Spleen (tissue), 11 donors: ENCODE results near the gene PDGFRB. TPM values are rescaled to one million over a fixed set of nuclear protein-coding genes. Genes with fewer than 3 reads are reported as not detected.

Experiments
- DNase-seq: peaks from one replicate; pipeline ENCODE4 v3.0.0-alpha.2; 2020
- H3K27ac ChIP-seq, 8 donors: fragments of 200-600 bp; sonication (generic) in 7 of 8; 1 replicate in 4 of 8; 2 replicates in 4 of 8; pipeline versions ENCODE4 v1.5.0 to v1.8.0; 2016 to 2021; ENCODE audit warnings: inconsistent platforms in 4 of 8, mild to moderate bottlenecking in 4 of 8, moderate library complexity in 1 of 8
- H3K27me3 ChIP-seq, 7 donors: fragments of 200-600 bp; sonication (generic) in 6 of 7; replicated peaks in 1 of 7; 1 replicate in 4 of 7; 2 replicates in 3 of 7; pipeline versions ENCODE4 v1.5.0 to v1.8.0; 2016 to 2021; ENCODE audit warnings: inconsistent platforms in 3 of 7, mild to moderate bottlenecking in 1 of 7
- H3K36me3 ChIP-seq, 6 donors: fragments of 200-600 bp; sonication (generic) in 5 of 6; 1 replicate in 4 of 6; 2 replicates in 2 of 6; pipeline versions ENCODE4 v1.5.0 to v1.8.0; 2016 to 2021; ENCODE audit warnings: inconsistent platforms in 2 of 6
- H3K4me1 ChIP-seq, 6 donors: fragments of 200-600 bp; sonication (generic) in 5 of 6; 1 replicate in 3 of 6; 2 replicates in 3 of 6; pipeline versions ENCODE4 v1.5.0 to v1.8.0; 2016 to 2021; ENCODE audit warnings: inconsistent platforms in 3 of 6
- H3K4me3 ChIP-seq, 8 donors: fragments of 200-600 bp; sonication (generic) in 7 of 8; 1 replicate in 4 of 8; 2 replicates in 4 of 8; pipeline versions ENCODE4 v1.5.0 to v1.8.0; 2016 to 2021; ENCODE audit warnings: inconsistent platforms in 4 of 8, mild to moderate bottlenecking in 4 of 8, moderate library complexity in 2 of 8
- H3K9me3 ChIP-seq, 8 donors: fragments of 200-600 bp; sonication (generic) in 7 of 8; 1 replicate in 4 of 8; 2 replicates in 4 of 8; pipeline versions ENCODE4 v1.5.0 to v1.8.0; 2016 to 2021; ENCODE audit warnings: inconsistent platforms in 4 of 8
- POLR2A ChIP-seq, 3 donors: fragments of 450-650 bp; IDR thresholded peaks; one replicate each; pipeline ENCODE4 v1.5.1; 2017; ENCODE audit warnings: antibody characterized with exemption in 3 of 3, mild to moderate bottlenecking in 1 of 3
- POLR2AphosphoS5 ChIP-seq, 3 donors: sonication (generic); formaldehyde crosslinking; IDR thresholded peaks; one replicate each; pipeline ENCODE4 v1.5.1; 2017; ENCODE audit warnings: antibody characterized with exemption in 3 of 3
- WGBS, 5 donors: extraction: QIAGEN DNeasy Blood & Tissue Kit in 3 of 5; methylation state at CpG; one replicate each; pipeline versions ENCODE4 v1.1.5 to v1.1.7; 2013 to 2018; 5-methylcytosine and 5-hydroxymethylcytosine counted together
- intact Hi-C: fragments of 100-400 bp; cut with DNase I; formaldehyde crosslinking; loops from one replicate; pipeline ENCODE4 v1.15.0; 2023; ENCODE audit warnings: low total_unique reads
- polyA plus RNA-seq, 3 donors: library from polyadenylated mRNA; stranded (reverse); fragments of 200-250 nt; gene quantifications; one replicate each; pipeline ENCODE4 v1.2.1, GENCODE V29; 2013
- total RNA-seq, 7 donors: library from RNA; depleted of rRNA in 3 of 7; stranded (reverse); fragments of >200 nt in 3 of 7; fragmentation: NEBNext Ultra II Directional in 4 of 7; extraction: Animal tissue kit (Norgen Biotek cat#: 25700) in 4 of 7; gene quantifications; one replicate each; pipeline versions ENCODE4 v1.1.0 to v1.2.1, GENCODE V29; 2016 to 2021
- TF ChIP-seq, protein P1 (sequence below), 11 experiments: fragments of 200-600 bp in 7 of 11; fragments of 450-650 bp in 4 of 11; sonication (generic) in 4 of 11; IDR thresholded peaks in 8 of 11; conservative IDR thresholded peaks in 3 of 11; 1 replicate in 7 of 11; 2 replicates in 4 of 11; pipeline versions ENCODE4 v1.4.0 to v1.8.0; 2016 to 2021; ENCODE audit warnings: antibody characterized with exemption in 11 of 11, inconsistent platforms in 4 of 11, mild to moderate bottlenecking in 1 of 11
- donor health status: healthy with polysubstance abuse.
- donor health status: DM: no; HTN: no; CAD: no; lungs with moderate emphysema.
- donor health status: DM: no; HTN: no; CAD: no.
- donor health status: Bipolar disorder and iron deficiency.
- donor health status: healthy.
- donor health status: DM: no; HTN: no; CAD: no.
- donor health status: DM: yes; HTN: yes; CAD: no.

PDGFRB gene
- total and polyA plus RNA-seq, 10 donors, result 12.8 to 144 (median 88.5) TPM

DNA sequence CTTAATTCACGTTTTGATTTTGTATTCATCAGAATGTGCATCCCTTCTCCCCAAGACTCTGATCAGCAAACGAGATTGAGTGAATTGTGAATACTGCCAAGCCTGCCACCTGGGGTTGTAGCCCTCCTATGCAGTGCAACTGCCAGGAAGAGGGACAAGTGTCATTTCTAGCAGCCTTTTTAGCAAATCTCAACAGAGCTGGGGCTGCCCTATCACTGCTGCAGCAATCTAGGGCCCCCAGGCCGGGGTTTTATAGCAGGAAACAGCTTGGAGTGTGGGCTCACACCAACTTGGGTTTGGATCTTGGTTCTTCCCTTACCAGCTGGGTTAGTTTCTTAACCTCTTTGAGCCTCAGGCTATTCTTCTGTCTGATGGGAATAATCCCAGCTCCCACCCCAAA lies 73.3 kb downstream of the PDGFRB start:
- intact Hi-C loops, result no loop called here
- H3K4me3 ChIP-seq, result peak overlapping the region in 5 of 8 donors; percentile 10 to 68 (median 20)
- H3K36me3 ChIP-seq, result peaks cover 0 to 36% (median 0%) of the 10 kb centered on the region in 6 donors
- no peak for DNase-seq
- peak overlapping the region in 5 of 8 donors; percentile 24 to 73 (median 53) for H3K27ac ChIP-seq
- TF ChIP-seq, protein P1, sequence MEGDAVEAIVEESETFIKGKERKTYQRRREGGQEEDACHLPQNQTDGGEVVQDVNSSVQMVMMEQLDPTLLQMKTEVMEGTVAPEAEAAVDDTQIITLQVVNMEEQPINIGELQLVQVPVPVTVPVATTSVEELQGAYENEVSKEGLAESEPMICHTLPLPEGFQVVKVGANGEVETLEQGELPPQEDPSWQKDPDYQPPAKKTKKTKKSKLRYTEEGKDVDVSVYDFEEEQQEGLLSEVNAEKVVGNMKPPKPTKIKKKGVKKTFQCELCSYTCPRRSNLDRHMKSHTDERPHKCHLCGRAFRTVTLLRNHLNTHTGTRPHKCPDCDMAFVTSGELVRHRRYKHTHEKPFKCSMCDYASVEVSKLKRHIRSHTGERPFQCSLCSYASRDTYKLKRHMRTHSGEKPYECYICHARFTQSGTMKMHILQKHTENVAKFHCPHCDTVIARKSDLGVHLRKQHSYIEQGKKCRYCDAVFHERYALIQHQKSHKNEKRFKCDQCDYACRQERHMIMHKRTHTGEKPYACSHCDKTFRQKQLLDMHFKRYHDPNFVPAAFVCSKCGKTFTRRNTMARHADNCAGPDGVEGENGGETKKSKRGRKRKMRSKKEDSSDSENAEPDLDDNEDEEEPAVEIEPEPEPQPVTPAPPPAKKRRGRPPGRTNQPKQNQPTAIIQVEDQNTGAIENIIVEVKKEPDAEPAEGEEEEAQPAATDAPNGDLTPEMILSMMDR (IDR thresholded peaks at IDR 0.05 in 8 of 11, conservative IDR thresholded peaks at IDR 0.05 in 3 of 11), result no peak
- TF ChIP-seq POLR2AphosphoS5 (IDR thresholded peaks at IDR 0.05) (no peak), POLR2A (IDR thresholded peaks at IDR 0.05) (no peak)
- H3K27me3 ChIP-seq, result peaks cover 0 to 4% (median 0%) of the 10 kb centered on the region in 7 donors
- no peaks in the 10 kb centered on the region for H3K9me3 ChIP-seq
- WGBS, 5 donors, result 16 to 32% (median 21%) methylated on average over 3 of the region's 3 CpGs
- H3K4me1 ChIP-seq, result peaks cover 13 to 33% (median 20%) of the 10 kb centered on the region in 6 donors

DNA sequence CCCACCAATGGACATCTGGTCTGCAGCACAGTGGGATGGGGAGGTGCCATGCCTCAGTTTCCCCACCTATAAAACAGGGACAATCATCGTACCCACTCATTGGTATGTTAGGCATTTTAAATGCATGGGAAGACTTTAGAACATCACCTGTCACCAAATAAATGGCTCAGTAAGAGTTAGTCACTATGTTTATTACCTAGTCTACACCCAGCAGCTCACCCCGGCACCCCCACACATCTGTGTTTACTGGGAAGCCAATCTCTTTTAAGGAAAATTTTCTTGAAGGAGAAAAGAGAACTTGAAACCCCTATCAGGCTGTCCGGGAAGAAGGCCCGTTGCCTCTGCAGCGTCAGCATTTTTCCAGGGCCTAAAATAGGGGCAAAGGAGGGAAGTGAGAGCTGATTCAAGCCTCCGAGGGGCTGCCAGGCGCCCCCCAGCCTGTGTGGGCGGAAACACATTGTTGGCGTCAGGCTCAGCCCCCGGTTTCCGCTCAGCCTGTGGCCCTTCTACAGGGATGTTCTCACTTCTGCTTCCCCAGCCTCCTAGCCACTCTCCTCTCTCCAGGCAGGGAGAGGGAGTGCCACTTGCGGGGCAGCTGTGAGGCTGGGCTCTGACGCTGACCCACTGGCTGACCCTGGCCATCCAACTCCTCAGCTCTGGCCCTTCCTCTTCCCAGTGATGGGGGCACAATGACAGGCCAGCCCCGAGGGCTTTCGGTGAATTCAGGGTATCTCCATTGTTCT lies 73.9 kb downstream of the PDGFRB start:
- intact Hi-C loops, result no loop called here
- WGBS, 5 donors, result 5 to 9% (median 7%) methylated on average over 15 of the region's 15 CpGs
- peaks cover 0 to 42% (median 0%) of the 10 kb centered on the region in 6 donors for H3K36me3 ChIP-seq
- H3K4me3 ChIP-seq, result peak overlapping the region in 4 of 8 donors; percentile 14 to 68 (median 34)
- no peaks in the 10 kb centered on the region for H3K9me3 ChIP-seq
- peak overlapping the region in 6 of 8 donors; percentile 24 to 73 (median 53) for H3K27ac ChIP-seq
- peak; percentile 88 for DNase-seq
- peak in 1 of 3 donors; percentile 12 for TF ChIP-seq POLR2A (IDR thresholded peaks at IDR 0.05)
- TF ChIP-seq POLR2AphosphoS5 (IDR thresholded peaks at IDR 0.05), result peak; percentile 83 to 88 (median 86)
- TF ChIP-seq, protein P1 (IDR thresholded peaks at IDR 0.05 in 8 of 11, conservative IDR thresholded peaks at IDR 0.05 in 3 of 11), result no peak
- peaks cover 13 to 33% (median 20%) of the 10 kb centered on the region in 6 donors for H3K4me1 ChIP-seq
- H3K27me3 ChIP-seq, result peaks cover 0 to 4% (median 0%) of the 10 kb centered on the region in 7 donors

DNA sequence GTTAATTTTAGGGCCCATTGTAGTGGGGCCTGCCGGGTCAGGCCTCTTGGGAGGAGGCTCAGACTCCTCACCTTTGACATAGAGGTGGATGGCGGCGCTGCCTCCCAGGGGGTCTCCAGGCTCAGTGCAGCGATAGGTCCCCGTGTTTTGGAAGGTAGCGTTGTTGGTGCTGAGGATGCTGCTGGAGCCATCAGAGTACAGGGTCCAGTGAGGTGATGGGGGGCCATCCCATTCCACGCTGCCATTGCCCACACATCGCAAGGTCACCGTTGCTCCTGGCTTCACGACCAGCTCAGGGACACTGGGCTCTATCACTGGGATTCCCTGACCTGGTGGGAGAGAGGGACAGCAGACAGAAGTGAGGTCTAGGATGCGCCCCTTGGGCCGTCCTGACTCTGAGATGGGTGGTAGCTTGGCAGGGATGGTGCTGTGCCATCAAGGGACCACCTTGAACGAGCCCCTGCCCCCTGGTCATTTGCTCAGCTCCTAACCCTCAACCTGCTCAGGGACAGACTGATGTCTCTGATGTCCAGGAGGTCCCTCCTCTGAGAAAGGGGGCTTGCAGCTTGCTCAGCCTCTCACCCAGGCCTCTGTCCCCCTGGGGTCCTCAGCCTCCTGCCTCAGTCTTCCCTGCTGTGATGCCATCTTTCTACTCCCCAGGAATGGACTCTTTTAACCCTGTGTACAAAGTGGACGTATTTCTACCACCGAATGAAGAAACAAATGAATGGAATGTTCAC lies 74.8 kb downstream of the PDGFRB start:
- H3K27me3 ChIP-seq, result peaks cover 0 to 3% (median 0%) of the 10 kb centered on the region in 7 donors
- H3K9me3 ChIP-seq, result no peaks in the 10 kb centered on the region
- intact Hi-C loops, result no loop called here
- TF ChIP-seq, protein P1 (IDR thresholded peaks at IDR 0.05 in 8 of 11, conservative IDR thresholded peaks at IDR 0.05 in 3 of 11), result no peak
- TF ChIP-seq POLR2AphosphoS5 (IDR thresholded peaks at IDR 0.05), result no peak
- TF ChIP-seq POLR2A (IDR thresholded peaks at IDR 0.05), result no peak
- no peak for DNase-seq
- H3K27ac ChIP-seq, result peak overlapping the region in 3 of 8 donors; percentile 1 to 73 (median 68)
- peaks cover 0 to 50% (median 0%) of the 10 kb centered on the region in 6 donors for H3K36me3 ChIP-seq
- 83 to 92% (median 89%) methylated on average over 11 to 15 of the region's 15 CpGs for WGBS, 5 donors
- peak overlapping the region in 1 of 8 donors; percentile 68 for H3K4me3 ChIP-seq
- peaks cover 13 to 33% (median 20%) of the 10 kb centered on the region in 6 donors for H3K4me1 ChIP-seq
